Subcutaneous adipose tissue (tissue), 4 donors: ENCODE data around the gene SYPL2. TPM values are rescaled to one million over a fixed set of nuclear protein-coding genes. Genes with fewer than 3 reads are reported as not detected.

Experiments
- total RNA-seq, 4 donors: library from RNA; depleted of rRNA; stranded (reverse); fragments of >200 nt; gene quantifications; one replicate each; pipeline ENCODE4 v1.1.0, GENCODE V29; 2016
- TF ChIP-seq, protein P1 (sequence below): fragments of 450-650 bp; IDR thresholded peaks from one replicate; pipeline ENCODE4 v1.5.1; 2016; ENCODE audit warnings: low read depth, mild to moderate bottlenecking, control low read depth, antibody characterized with exemption, moderate library complexity

SYPL2 gene
- total RNA-seq, 4 donors from 2014 or later: 0.22 to 1.3 (median 0.83) TPM

DNA sequence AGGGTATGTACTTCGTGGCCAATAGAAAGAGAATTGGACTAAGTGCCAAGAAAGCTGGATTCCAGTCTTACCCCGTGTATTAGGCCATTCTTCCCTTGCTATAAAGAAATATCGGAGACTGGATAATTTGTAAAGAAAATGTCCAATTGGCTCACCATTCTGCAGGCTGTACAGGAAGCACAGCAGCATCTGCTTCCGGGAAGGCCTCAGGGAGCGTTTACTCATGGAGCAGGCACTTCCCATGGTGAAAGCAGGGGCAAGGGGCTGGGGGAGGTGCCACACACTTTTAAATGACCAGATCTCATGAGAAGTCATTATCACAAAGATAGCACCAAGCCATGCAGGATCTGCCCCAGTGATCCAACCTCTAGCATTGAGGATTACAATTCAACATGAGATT, 51.0 kb downstream of the SYPL2 start:
- TF ChIP-seq, protein P1, sequence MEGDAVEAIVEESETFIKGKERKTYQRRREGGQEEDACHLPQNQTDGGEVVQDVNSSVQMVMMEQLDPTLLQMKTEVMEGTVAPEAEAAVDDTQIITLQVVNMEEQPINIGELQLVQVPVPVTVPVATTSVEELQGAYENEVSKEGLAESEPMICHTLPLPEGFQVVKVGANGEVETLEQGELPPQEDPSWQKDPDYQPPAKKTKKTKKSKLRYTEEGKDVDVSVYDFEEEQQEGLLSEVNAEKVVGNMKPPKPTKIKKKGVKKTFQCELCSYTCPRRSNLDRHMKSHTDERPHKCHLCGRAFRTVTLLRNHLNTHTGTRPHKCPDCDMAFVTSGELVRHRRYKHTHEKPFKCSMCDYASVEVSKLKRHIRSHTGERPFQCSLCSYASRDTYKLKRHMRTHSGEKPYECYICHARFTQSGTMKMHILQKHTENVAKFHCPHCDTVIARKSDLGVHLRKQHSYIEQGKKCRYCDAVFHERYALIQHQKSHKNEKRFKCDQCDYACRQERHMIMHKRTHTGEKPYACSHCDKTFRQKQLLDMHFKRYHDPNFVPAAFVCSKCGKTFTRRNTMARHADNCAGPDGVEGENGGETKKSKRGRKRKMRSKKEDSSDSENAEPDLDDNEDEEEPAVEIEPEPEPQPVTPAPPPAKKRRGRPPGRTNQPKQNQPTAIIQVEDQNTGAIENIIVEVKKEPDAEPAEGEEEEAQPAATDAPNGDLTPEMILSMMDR: no peak

DNA sequence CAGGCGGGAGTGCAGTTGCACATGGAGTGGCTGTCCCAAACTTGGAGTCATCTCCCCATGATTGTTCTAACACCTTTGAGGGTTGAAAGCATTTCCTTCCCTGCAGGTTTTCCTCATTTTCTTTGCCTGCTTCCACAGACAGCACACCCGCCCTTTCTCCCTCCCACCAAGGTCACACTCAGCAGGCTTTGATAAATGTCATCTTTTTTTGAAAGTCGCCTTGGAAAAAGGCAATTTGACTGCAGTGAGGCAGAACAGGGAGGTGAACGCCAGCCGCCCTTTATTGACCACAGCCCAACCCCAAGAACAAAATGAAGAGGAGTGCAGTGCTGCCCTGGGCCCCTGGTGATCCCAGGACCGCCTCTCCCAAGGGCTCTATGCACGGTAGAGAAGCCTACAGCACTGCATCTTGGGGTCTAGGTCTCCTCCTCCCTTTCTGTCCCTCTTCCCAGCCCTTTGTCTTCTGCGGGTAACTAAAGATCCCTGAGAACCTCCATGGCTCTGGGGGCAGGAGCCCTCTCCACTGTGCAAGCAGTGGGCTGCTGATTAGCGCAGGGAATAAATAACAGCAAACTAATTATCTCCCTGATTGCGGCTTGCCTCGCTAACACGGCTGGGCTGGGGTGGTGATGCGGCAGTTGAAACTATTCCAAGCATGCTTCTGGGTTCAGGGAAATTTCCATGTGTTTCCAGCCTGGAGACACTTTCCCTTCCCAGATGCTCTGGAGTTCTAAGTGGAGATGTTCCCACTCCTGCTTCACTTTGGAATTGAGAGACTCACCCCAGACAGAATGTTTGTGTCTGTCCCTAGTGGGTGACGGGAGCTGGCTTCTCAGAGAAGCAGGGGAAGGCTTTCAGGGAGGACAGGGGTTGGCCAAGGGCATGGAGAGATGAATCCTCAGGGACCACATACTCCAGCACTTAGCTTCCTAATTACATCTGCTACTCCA, 54.9 kb downstream of the SYPL2 start:
- TF ChIP-seq, protein P1: no peak

DNA sequence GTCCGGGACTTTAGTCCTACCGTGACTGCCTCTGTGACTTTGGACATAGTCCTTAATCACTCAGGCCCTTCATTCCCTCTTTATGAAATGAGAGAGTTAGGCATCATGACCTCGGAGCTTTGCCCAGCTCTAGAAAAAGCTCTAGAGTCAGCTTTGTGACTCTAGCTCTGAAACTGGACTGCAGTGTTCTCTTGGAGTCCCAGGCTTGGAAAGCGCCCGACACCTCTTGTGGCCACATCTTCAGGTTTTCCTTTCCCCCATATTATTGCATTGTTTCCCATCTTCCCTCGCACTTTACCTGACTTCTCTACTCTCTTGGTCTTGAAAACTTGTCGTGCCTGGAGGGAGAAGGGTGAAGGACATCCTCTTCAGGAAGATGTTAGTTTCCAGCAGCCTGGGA, 55.7 kb downstream of the SYPL2 start:
- TF ChIP-seq, protein P1: no peak

DNA sequence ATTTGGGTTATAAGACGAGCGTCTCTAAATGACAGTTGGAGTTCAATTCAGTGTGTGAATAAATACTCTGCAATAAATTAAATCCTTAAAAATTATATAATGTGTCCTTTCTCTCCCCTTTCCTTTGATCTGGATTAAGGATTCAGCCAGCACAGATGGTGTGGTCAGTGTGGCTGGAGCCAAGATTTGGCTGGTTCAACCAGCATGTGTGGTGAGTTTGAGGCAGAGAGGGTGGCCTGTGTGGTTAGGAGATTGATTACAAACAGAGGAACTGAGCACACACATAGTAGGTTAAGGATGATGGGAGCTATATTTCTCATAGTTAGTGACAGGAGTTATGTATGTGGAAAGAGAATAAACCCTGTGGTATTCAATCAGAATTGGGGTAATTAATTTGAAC, 57.4 kb downstream of the SYPL2 start:
- TF ChIP-seq, protein P1: no peak

DNA sequence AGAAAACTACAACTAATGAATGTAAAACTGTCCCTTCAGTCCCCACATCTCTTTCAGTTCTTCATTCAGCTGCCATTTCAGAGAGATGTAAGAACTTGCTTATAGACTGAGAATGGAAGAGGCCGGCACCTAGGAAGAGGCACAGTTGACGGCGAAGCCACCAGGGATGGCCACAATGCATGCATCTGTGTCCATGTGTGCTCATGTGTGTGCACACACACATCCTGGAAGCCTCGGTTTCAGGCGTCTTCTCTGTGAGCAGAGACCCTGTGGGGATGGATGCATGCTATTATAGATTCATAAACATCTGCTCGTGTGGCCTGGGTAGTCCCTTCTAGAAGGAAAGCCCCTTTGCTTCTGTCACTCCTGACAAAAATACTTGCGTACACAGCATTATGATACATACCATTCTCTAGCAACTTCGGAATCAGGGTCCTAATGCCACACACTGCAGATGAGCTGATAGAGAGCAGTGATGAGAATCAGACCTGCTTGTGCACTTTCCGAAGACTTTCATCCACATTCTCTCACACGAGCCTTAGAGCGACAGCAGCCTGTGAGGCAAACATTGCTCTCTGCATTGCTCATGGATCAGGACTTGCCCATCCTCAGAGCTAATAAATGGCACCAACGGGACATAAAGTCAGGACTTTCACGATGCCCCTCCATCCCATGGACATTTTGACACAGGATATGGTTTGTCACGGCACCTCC, 60.9 kb downstream of the SYPL2 start:
- TF ChIP-seq, protein P1: no peak

DNA sequence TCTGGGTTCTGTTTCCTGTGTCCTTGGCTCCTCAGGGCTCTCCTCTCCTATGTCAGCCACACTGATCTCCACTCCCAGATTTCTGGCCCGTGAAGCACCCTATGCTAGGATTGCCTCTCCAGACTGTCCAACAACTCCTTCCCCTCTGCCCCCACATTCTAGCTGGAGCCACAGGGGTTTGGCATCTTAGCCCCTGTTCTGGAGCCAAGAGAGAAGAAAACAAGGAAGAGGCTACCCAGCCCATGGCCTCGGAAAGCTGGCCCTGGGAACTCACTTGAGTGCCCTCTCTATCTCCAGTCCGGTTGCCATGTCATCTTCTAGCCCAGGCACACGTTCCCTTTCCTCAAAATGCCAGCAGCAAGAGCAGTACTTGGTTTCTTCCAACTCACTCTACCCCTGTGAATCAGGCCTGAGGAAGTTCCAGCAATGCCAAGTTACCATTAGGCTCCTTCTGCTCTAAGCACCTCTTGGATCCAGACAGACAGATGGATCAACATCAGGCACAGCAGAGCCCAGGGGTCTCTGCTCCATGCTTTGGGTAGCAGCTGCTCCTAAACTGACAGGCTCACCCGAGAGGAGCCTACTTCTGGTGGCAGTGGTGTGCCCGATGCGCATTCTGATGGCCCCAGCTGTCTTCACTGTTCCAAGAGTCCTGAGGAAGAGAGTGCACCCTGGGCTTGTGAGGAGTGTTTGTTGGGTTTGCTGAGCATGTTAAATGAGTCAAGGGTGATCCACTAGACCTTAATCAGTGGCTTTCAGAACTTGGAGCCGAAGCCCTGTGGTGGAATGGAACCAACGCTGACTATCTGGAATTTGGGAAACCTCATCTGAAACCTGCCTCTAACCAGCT, 61.7 kb downstream of the SYPL2 start:
- TF ChIP-seq, protein P1: no peak
